Activated naive CD4-positive, alpha-beta T cell treated with anti-CD3 and anti-CD28 coated beads for 36 hours (primary cell): ENCODE data around the gene STAMBPL1. TPM values are rescaled to one million over a fixed set of nuclear protein-coding genes. Genes with fewer than 3 reads are reported as not detected.

Experiments
- CTCF ChIA-PET: fragments of 350-600 bp; sonication (Branson Sonifier 250); formaldehyde crosslinking; loops from one replicate; lab custom pipeline; 2021; ENCODE audit warnings: antibody characterized with exemption; lab: Charles Lee
- DNase-seq: peaks from one replicate; pipeline ENCODE4 v3.0.0-alpha.2; 2020
- H3K27ac Mint-ChIP-seq: one replicate; pipeline ENCODE4 v1.8.0; 2021; ENCODE audit warnings: mild to moderate bottlenecking, mixed read lengths
- H3K27me3 Mint-ChIP-seq: one replicate; pipeline ENCODE4 v1.8.0; 2021; ENCODE audit warnings: low read depth, mixed read lengths
- H3K36me3 Mint-ChIP-seq: one replicate; pipeline ENCODE4 v1.8.0; 2021; ENCODE audit warnings: low read depth, mixed read lengths
- H3K4me1 Mint-ChIP-seq: one replicate; pipeline ENCODE4 v1.8.0; 2021; ENCODE audit warnings: low read depth, mixed read lengths
- H3K4me3 Mint-ChIP-seq: one replicate; pipeline ENCODE4 v1.8.0; 2021; ENCODE audit warnings: mild to moderate bottlenecking, moderate library complexity, mixed read lengths
- H3K9me3 Mint-ChIP-seq: one replicate; pipeline ENCODE4 v1.8.0; 2021; ENCODE audit warnings: mixed read lengths
- intact Hi-C: fragments of 100-400 bp; cut with micrococcal nuclease; formaldehyde crosslinking; loops from one replicate; pipeline ENCODE4 v1.15.1; 2023
- total RNA-seq, 2 experiments: library from RNA; stranded (reverse); gene quantifications; one replicate each; pipeline ENCODE4 v1.2.3, GENCODE V29; 2021

STAMBPL1 gene
- total RNA-seq, 2 experiments from 2014 or later: 23.2 to 23.6 TPM

DNA sequence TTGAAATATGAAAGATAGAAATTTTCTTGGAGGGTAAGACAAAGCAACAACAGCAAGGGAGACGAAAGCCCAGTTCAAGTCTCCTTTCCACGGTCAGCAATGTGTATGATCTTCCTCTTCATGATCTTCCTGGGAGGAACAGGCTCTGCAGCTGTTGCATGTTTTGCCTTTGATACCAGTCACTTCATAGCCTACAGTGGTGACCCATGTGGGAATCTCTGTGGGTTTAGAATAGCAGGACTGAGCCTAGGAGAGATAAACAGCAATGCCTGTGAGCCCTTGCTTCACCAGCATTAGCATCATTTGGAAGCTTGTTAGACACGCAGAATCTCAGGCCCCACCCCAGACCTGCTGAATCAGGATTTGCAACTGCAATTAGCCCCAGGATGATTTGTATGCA is 31.8 kb downstream of the STAMBPL1 start:
- peaks cover 22% of the 10 kb centered on the region for H3K36me3 Mint-ChIP-seq
- H3K27me3 Mint-ChIP-seq: no peaks in the 10 kb centered on the region
- H3K4me1 Mint-ChIP-seq: peaks cover 24% of the 10 kb centered on the region
- DNase-seq: no peak
- H3K4me3 Mint-ChIP-seq: no peak overlapping the region
- no peaks in the 10 kb centered on the region for H3K9me3 Mint-ChIP-seq
- CTCF ChIA-PET: no interaction called here
- no peak overlapping the region for H3K27ac Mint-ChIP-seq
- intact Hi-C loops: no loop called here

DNA sequence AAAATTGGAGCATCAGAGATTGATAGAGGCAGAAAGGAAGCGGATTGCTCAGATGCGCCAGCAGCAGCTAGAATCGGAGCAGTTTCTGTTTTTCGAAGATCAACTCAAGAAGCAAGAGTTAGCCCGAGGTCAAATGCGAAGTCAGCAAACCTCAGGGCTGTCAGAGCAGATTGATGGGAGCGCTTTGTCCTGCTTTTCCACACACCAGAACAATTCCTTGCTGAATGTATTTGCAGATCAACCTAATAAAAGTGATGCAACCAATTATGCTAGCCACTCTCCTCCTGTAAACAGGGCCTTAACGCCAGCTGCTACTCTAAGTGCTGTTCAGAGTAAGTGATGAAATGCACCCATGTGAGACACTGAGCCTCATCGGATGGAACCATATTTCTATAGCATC is 33.1 kb downstream of the STAMBPL1 start:
- peaks cover 20% of the 10 kb centered on the region for H3K4me1 Mint-ChIP-seq
- peaks cover 22% of the 10 kb centered on the region for H3K36me3 Mint-ChIP-seq
- CTCF ChIA-PET: no interaction called here
- H3K4me3 Mint-ChIP-seq: no peak overlapping the region
- no peak overlapping the region for H3K27ac Mint-ChIP-seq
- no peaks in the 10 kb centered on the region for H3K27me3 Mint-ChIP-seq
- H3K9me3 Mint-ChIP-seq: no peaks in the 10 kb centered on the region
- DNase-seq: no peak
- intact Hi-C loops: no loop called here

DNA sequence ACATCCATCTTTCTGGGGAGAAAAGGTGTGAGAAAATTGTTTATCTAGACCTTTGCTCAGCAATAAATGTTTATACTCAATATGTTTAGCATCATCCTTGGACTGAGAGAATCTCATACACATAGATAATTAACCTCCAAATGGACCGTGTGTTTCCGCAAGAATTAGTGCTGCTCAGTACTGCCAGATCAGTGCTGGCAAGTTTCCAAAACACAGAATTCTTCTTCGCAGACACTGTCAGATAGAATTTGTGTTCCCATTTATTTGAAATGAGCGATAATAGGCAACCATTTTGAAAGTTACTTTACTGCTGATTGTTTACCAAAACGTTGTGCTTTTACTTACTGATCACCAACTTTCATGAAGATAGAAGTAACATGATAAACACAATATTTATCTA is 33.7 kb downstream of the STAMBPL1 start:
- no peak for DNase-seq
- intact Hi-C loops: no loop called here
- Mint-ChIP-seq H3K27ac (no peak overlapping the region), H3K27me3 (no peaks in the 10 kb centered on the region), H3K9me3 (no peaks in the 10 kb centered on the region), H3K36me3 (peaks cover 21% of the 10 kb centered on the region), H3K4me1 (peaks cover 14% of the 10 kb centered on the region), H3K4me3 (no peak overlapping the region)
- CTCF ChIA-PET: no interaction called here

DNA sequence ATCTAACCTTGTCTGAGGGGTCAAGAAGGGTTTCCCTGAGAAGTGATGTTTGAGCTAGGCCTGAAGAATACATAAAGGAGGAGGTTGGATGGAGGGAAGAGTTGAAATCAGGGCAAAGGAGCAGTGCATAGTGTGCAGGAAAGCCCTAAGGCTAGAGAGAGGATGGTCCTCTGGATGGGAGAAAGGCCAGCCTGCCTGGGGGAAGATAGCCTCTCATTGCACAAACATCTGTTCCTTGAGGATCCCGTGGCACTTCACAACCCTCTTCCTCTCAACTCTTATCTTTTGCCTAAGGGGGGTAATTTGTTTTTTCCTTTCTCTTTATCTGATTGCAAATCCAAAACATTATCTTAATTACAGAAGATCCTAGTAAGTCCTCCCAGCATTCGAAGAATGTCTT is 35.7 kb downstream of the STAMBPL1 start:
- no peaks in the 10 kb centered on the region for H3K9me3 Mint-ChIP-seq
- H3K36me3 Mint-ChIP-seq: peaks cover 18% of the 10 kb centered on the region
- no peak overlapping the region for H3K4me3 Mint-ChIP-seq
- CTCF ChIA-PET: interaction anchor here (0.6 kb wide), 1 partner anchor 14 kb away, joined by 3 read pairs; no protein-coding TSS in a partner anchor
- intact Hi-C loops: no loop called here
- peaks cover 9% of the 10 kb centered on the region for H3K4me1 Mint-ChIP-seq
- H3K27me3 Mint-ChIP-seq: no peaks in the 10 kb centered on the region
- no peak for DNase-seq
- H3K27ac Mint-ChIP-seq: no peak overlapping the region

DNA sequence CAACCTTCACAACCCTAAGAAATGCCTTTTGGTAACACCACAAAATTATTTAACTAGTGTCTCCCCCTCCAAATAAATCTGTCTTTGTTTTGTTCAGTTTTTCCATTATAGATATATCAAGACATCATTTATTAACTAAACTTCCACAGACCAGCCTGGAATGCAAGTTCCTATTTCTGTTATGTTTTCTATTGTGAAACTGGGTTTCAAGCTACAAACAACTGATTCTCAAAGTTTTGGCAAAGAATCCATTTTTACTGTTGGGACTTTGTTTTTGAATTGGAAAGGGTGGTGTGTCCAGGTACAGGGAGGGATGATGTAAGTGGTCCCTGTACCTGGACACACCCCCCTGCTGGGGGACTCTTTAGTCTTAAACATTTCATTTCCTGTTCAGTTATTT is 36.2 kb downstream of the STAMBPL1 start:
- Mint-ChIP-seq H3K4me3 (no peak overlapping the region), H3K4me1 (peaks cover 9% of the 10 kb centered on the region), H3K36me3 (peaks cover 16% of the 10 kb centered on the region), H3K27me3 (no peaks in the 10 kb centered on the region), H3K27ac (no peak overlapping the region), H3K9me3 (no peaks in the 10 kb centered on the region)
- intact Hi-C loops: no loop called here
- CTCF ChIA-PET: interaction anchor here (0.6 to 2.5 kb wide), 2 partner anchors 8 to 17 kb away, joined by 3 to 11 read pairs; no protein-coding TSS in a partner anchor
- DNase-seq: no peak

DNA sequence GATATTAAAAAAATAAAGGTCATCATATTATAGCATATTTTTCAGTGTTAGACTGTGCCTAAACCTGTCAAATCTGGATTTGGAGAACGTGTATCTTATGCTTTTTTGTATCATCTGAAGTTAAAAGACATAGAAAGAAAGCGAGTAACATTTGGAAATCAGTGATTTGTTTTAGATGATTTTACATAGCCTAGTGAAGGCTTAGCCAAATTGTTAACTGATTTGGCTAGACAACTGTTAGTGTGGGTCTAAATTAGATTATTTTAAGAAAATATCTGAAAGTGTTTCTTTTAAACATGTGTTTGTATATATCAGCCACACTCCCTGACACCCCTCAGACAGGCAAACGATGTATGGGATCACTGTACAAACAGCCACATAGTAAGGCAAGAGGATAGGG is 36.9 kb downstream of the STAMBPL1 start:
- Mint-ChIP-seq H3K4me3 (no peak overlapping the region), H3K36me3 (peaks cover 9% of the 10 kb centered on the region), H3K4me1 (peaks cover 9% of the 10 kb centered on the region), H3K27me3 (no peaks in the 10 kb centered on the region), H3K27ac (no peak overlapping the region), H3K9me3 (no peaks in the 10 kb centered on the region)
- CTCF ChIA-PET: interaction anchor here (0.6 to 2.5 kb wide), 3 partner anchors 9 to 81 kb away, joined by 3 to 11 read pairs (median 3); no protein-coding TSS in a partner anchor
- DNase-seq: no peak
- intact Hi-C loops: no loop called here

DNA sequence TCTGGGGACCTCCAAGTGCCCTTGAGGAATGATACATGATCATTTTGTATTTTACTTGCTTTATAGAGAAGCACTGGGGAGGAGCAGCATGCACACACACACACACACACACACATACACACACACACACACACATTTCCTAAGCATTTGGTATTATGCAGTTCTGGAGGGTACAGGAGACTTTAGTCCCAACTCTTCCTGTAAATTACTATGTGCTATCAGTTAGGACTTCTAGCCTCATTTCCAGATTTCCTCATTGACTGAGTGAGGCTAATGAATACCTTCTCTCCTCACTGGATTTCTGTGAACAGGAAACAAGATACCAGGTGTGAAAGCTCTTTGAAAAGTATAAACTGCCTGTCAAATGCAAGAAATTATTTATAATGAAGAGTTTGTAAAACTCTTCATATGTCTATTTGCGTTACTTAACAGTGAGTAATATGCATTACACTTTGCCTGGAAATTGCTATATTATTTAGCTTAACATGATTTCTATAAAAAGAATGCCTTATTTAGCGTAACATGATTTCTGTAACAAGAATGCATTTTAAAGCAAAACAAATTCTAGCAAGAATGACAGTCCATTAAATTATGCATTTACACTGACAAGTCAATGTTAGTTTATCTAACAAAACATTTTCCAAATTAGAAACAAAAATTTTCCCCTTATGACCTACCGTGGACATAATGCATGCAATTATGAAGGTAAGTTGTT is 38.3 kb downstream of the STAMBPL1 start:
- H3K4me1 Mint-ChIP-seq: peaks cover 9% of the 10 kb centered on the region
- DNase-seq: no peak
- peaks cover 5% of the 10 kb centered on the region for H3K36me3 Mint-ChIP-seq
- intact Hi-C loops: no loop called here
- H3K4me3 Mint-ChIP-seq: no peak overlapping the region
- no peaks in the 10 kb centered on the region for H3K9me3 Mint-ChIP-seq
- no peak overlapping the region for H3K27ac Mint-ChIP-seq
- H3K27me3 Mint-ChIP-seq: no peaks in the 10 kb centered on the region
- CTCF ChIA-PET: interaction anchor here (0.6 to 2.5 kb wide), 2 partner anchors 15 to 82 kb away, joined by 4 to 11 read pairs; no protein-coding TSS in a partner anchor

DNA sequence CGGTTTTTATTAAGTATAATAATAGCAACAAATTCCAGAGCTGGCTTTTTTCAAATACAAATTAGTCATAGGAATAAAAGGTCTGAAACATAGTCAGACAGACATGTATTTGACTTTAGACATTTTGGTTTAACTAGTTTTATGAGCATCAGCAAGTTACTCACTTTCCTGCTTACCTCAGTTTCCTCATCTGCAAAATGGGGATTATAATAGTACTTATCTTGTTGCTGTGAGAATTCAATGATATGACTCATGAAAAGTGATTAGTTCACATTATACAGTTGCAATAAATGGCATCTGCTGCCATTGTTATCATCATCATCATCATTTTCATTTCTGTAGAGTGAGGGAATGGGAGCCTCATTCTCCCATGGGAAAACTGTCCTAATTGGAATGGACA is 39.0 kb downstream of the STAMBPL1 start:
- Mint-ChIP-seq H3K27me3 (no peaks in the 10 kb centered on the region), H3K4me3 (no peak overlapping the region), H3K9me3 (no peaks in the 10 kb centered on the region), H3K27ac (no peak overlapping the region), H3K4me1 (peaks cover 9% of the 10 kb centered on the region), H3K36me3 (peaks cover 5% of the 10 kb centered on the region)
- no peak for DNase-seq
- CTCF ChIA-PET: interaction anchor here (0.6 kb wide), 1 partner anchor 83 kb away, joined by 4 read pairs; no protein-coding TSS in a partner anchor
- intact Hi-C loops: no loop called here

DNA sequence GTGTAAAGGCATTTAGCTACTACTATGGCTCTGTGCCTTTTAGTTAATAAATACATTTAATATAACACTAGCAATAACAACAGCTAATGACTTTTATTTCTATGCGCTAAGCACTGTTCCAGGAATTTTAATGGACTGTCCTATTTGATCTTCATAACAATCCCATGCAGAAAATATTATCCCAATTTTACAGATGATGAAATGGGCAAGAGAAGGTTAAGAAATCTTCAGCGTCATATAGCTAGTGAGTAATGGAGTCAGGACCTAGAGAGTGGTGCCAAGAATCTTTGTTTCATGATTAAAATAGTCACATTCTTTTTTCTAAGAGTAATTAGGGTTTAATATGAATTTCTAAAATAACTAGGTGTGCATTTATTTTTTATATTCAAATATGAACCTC is 40.2 kb downstream of the STAMBPL1 start:
- intact Hi-C loops: no loop called here
- peaks cover 9% of the 10 kb centered on the region for H3K4me1 Mint-ChIP-seq
- peaks cover 5% of the 10 kb centered on the region for H3K36me3 Mint-ChIP-seq
- no peaks in the 10 kb centered on the region for H3K27me3 Mint-ChIP-seq
- H3K27ac Mint-ChIP-seq: no peak overlapping the region
- no peak for DNase-seq
- no peaks in the 10 kb centered on the region for H3K9me3 Mint-ChIP-seq
- CTCF ChIA-PET: interaction anchor here (1.2 to 2.7 kb wide), 2 partner anchors 13 to 84 kb away, joined by 5 to 13 read pairs; no protein-coding TSS in a partner anchor
- no peak overlapping the region for H3K4me3 Mint-ChIP-seq

DNA sequence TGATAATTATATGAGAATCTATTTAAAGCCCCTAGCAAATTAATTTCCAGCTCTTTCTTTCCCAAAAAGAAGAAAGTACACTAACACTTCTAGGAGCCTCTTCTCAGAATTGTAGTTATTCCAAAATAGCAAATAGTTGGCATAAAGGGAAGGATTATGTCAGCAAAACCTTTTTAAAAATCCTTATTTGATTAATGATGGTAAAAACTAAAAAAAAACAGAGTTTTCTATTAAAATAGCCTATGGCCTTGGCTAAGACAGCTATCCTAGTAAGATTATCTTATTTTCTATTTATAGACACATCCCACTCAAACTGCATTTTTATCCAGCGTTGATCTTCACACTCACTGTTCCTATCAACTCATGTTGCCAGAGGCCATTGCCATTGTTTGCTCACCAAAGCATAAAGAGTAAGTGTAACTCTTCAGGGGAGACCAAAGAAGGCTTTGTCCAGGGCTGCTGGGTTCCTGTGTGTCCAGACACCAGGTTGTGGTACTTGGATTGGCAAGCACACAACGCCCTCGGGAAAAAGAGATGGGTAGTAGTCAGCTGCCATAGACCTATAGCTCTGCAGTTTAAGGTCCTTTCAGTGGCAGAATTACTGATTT is 41.0 kb downstream of the STAMBPL1 start:
- DNase-seq: no peak
- H3K9me3 Mint-ChIP-seq: no peaks in the 10 kb centered on the region
- no peak overlapping the region for H3K4me3 Mint-ChIP-seq
- H3K27me3 Mint-ChIP-seq: no peaks in the 10 kb centered on the region
- peaks cover 1% of the 10 kb centered on the region for H3K4me1 Mint-ChIP-seq
- no peak overlapping the region for H3K27ac Mint-ChIP-seq
- H3K36me3 Mint-ChIP-seq: peaks cover 5% of the 10 kb centered on the region
- CTCF ChIA-PET: interaction anchor here (0.8 to 2.7 kb wide), 3 partner anchors 12 to 86 kb away, joined by 3 to 13 read pairs (median 5); no protein-coding TSS in a partner anchor
- intact Hi-C loops: no loop called here

DNA sequence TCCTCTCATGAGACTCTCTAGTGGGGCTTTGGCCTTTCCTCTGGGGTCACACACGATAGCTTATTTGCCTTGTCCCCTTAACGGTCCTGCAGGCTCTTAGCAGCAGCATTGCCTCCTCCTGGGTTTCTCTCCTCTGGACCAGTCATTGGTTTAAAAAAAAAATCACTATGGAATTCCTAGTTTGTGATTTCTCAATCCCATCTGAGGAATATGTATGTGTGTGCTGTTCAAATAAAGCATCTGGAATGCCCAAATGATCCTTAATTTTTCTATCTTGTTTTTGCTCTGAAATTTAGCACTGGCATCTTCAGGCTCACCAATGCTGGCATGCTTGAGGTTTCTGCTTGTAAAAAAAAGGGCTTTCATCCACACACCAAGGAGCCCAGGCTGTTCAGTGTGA is 42.0 kb downstream of the STAMBPL1 start:
- H3K27ac Mint-ChIP-seq: no peak overlapping the region
- H3K36me3 Mint-ChIP-seq: peaks cover 8% of the 10 kb centered on the region
- no peak overlapping the region for H3K4me3 Mint-ChIP-seq

DNA sequence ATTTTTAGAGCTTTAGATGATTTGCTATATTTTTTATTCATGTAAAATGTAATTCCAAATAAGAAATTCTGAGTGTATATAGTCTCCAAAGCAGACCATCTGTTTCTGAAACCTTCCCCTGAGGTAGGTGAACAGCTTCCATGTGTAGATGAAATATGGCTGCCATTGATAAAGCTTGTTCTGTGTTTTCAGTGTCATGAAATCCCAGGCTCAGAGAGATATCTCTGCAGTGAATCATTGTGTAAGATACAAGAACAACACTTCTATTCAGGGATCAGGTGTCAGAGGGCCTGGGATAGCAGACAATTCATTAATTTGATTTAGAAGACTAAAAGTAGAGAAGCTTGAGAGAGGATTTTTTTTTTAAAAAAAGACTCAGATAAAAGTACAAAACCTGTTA is 43.5 kb downstream of the STAMBPL1 start:
- no peak overlapping the region for H3K27ac Mint-ChIP-seq
- H3K4me1 Mint-ChIP-seq: no peaks in the 10 kb centered on the region
- no peaks in the 10 kb centered on the region for H3K9me3 Mint-ChIP-seq
- intact Hi-C loops: no loop called here
- CTCF ChIA-PET: interaction anchor here (1.1 to 2.3 kb wide), 5 partner anchors 9 to 92 kb away, joined by 3 to 17 read pairs (median 6); no protein-coding TSS in a partner anchor
- no peak for DNase-seq
- H3K27me3 Mint-ChIP-seq: no peaks in the 10 kb centered on the region
- peaks cover 6% of the 10 kb centered on the region for H3K36me3 Mint-ChIP-seq
- H3K4me3 Mint-ChIP-seq: no peak overlapping the region

More for the DNA sequence above, 42.0 kb downstream of the STAMBPL1 start:
- CTCF ChIA-PET: interaction anchor here (0.8 to 2.7 kb wide), 2 partner anchors 11 to 87 kb away, joined by 3 to 13 read pairs; no protein-coding TSS in a partner anchor
- intact Hi-C loops: no loop called here
- Mint-ChIP-seq H3K9me3 (no peaks in the 10 kb centered on the region), H3K4me1 (no peaks in the 10 kb centered on the region), H3K27me3 (no peaks in the 10 kb centered on the region)
- no peak for DNase-seq
